Measurements from ENCODE around the gene DYNLRB1. TPM values are rescaled to one million over a fixed set of nuclear protein-coding genes. Genes with fewer than 3 reads are reported as not detected.

DYNLRB1 gene
- total and polyA plus RNA-seq, 2 of the 13 experiments (the other 11 are each of a cell fraction or from before 2014, with no cell fraction given) = 140 to 244 TPM

DNA sequence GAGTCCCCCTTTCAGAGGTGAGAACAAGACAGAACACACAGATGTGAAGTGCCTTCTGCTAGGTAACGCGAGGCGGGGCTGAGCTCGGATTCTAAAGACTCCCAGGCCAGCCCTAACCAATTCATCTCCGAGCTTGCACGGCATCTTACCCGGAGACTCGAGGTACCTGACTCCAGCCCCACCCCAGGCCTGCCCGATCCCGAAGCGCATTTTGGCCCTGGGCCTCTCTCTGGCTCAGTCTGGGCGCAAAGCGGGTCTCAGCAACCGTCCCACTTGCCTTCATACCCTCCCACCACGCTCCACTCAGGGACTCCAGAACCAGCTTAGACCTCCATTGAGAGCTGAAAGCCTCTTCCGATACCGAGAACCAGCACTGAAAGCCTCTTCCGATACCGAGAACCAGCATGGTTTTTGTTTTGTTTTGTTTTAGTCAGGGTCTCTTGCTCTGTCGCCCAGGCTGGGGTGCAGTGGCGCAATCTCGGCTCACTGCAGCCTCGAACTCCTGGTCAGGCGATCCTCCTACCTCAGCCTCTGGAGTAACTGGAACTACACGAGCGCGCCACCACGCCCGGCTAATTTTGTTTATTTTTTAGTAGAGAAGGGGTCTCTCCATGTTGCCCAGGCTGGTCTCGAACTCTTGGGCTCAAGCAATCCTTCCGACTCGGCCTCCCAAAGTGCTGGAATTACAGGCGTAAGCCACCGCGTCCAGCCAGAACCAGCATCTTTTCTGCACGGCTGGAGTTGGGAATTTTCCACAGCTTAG lies 557 bp upstream of the DYNLRB1 start (continued):
- TF ChIP-seq, protein P1, sequence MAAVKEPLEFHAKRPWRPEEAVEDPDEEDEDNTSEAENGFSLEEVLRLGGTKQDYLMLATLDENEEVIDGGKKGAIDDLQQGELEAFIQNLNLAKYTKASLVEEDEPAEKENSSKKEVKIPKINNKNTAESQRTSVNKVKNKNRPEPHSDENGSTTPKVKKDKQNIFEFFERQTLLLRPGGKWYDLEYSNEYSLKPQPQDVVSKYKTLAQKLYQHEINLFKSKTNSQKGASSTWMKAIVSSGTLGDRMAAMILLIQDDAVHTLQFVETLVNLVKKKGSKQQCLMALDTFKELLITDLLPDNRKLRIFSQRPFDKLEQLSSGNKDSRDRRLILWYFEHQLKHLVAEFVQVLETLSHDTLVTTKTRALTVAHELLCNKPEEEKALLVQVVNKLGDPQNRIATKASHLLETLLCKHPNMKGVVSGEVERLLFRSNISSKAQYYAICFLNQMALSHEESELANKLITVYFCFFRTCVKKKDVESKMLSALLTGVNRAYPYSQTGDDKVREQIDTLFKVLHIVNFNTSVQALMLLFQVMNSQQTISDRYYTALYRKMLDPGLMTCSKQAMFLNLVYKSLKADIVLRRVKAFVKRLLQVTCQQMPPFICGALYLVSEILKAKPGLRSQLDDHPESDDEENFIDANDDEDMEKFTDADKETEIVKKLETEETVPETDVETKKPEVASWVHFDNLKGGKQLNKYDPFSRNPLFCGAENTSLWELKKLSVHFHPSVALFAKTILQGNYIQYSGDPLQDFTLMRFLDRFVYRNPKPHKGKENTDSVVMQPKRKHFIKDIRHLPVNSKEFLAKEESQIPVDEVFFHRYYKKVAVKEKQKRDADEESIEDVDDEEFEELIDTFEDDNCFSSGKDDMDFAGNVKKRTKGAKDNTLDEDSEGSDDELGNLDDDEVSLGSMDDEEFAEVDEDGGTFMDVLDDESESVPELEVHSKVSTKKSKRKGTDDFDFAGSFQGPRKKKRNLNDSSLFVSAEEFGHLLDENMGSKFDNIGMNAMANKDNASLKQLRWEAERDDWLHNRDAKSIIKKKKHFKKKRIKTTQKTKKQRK (IDR thresholded peaks at IDR 0.05; ENCODE audit: low read length) = no peak
- TF ChIP-seq ZNF12 (CRISPR knock-in tag; IDR thresholded peaks at IDR 0.05) (no peak; the same call in 1 of the 2 replicates), ZNF496 (CRISPR knock-in tag; IDR thresholded peaks at IDR 0.05; ENCODE audit: insufficient replicate concordance) (no peak), NCOA2 (CRISPR knock-in tag; IDR thresholded peaks at IDR 0.05) (no peak), NCOR1 (IDR thresholded peaks at IDR 0.05; ENCODE audit: borderline replicate concordance, low read length) (no peak), SETDB1 (CRISPR knock-in tag; IDR thresholded peaks at IDR 0.05; ENCODE audit: borderline replicate concordance) (no peak), XBP1 (CRISPR knock-in tag; IDR thresholded peaks at IDR 0.05) (no peak), KDM1A (CRISPR knock-in tag; IDR thresholded peaks at IDR 0.05) (peak; percentile 9; the same call in 1 of the 2 replicates), ZNF850 (CRISPR knock-in tag; conservative IDR thresholded peaks at IDR 0.05) (peak; percentile 93), NFYC (CRISPR knock-in tag; IDR thresholded peaks at IDR 0.05) (no peak), MAFF (IDR thresholded peaks at IDR 0.05; ENCODE audit: low read depth, low read length) (no peak), HNRNPL (IDR thresholded peaks at IDR 0.05; ENCODE audit: low read depth, low read length) (no peak), MLLT10 (CRISPR knock-in tag; IDR thresholded peaks at IDR 0.05) (0 out of 2 replicates have a peak, but pooled peaks have one; percentile 63)
- TF ChIP-seq, protein P2, sequence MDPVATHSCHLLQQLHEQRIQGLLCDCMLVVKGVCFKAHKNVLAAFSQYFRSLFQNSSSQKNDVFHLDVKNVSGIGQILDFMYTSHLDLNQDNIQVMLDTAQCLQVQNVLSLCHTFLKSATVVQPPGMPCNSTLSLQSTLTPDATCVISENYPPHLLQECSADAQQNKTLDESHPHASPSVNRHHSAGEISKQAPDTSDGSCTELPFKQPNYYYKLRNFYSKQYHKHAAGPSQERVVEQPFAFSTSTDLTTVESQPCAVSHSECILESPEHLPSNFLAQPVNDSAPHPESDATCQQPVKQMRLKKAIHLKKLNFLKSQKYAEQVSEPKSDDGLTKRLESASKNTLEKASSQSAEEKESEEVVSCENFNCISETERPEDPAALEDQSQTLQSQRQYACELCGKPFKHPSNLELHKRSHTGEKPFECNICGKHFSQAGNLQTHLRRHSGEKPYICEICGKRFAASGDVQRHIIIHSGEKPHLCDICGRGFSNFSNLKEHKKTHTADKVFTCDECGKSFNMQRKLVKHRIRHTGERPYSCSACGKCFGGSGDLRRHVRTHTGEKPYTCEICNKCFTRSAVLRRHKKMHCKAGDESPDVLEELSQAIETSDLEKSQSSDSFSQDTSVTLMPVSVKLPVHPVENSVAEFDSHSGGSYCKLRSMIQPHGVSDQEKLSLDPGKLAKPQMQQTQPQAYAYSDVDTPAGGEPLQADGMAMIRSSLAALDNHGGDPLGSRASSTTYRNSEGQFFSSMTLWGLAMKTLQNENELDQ (CRISPR knock-in tag; IDR thresholded peaks at IDR 0.05; ENCODE audit: borderline replicate concordance) = no peak
- TF ChIP-seq, protein P3, sequence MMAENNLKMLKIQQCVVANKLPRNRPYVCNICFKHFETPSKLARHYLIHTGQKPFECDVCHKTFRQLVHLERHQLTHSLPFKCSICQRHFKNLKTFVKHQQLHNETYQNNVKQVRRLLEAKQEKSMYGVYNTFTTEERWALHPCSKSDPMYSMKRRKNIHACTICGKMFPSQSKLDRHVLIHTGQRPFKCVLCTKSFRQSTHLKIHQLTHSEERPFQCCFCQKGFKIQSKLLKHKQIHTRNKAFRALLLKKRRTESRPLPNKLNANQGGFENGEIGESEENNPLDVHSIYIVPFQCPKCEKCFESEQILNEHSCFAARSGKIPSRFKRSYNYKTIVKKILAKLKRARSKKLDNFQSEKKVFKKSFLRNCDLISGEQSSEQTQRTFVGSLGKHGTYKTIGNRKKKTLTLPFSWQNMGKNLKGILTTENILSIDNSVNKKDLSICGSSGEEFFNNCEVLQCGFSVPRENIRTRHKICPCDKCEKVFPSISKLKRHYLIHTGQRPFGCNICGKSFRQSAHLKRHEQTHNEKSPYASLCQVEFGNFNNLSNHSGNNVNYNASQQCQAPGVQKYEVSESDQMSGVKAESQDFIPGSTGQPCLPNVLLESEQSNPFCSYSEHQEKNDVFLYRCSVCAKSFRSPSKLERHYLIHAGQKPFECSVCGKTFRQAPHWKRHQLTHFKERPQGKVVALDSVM (CRISPR knock-in tag; IDR thresholded peaks at IDR 0.05) = peak; percentile 98
- TF ChIP-seq, protein P4, sequence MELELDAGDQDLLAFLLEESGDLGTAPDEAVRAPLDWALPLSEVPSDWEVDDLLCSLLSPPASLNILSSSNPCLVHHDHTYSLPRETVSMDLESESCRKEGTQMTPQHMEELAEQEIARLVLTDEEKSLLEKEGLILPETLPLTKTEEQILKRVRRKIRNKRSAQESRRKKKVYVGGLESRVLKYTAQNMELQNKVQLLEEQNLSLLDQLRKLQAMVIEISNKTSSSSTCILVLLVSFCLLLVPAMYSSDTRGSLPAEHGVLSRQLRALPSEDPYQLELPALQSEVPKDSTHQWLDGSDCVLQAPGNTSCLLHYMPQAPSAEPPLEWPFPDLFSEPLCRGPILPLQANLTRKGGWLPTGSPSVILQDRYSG (CRISPR knock-in tag; IDR thresholded peaks at IDR 0.05) = no peak; the same call in 1 of the 2 replicates
- TF ChIP-seq, protein P5, sequence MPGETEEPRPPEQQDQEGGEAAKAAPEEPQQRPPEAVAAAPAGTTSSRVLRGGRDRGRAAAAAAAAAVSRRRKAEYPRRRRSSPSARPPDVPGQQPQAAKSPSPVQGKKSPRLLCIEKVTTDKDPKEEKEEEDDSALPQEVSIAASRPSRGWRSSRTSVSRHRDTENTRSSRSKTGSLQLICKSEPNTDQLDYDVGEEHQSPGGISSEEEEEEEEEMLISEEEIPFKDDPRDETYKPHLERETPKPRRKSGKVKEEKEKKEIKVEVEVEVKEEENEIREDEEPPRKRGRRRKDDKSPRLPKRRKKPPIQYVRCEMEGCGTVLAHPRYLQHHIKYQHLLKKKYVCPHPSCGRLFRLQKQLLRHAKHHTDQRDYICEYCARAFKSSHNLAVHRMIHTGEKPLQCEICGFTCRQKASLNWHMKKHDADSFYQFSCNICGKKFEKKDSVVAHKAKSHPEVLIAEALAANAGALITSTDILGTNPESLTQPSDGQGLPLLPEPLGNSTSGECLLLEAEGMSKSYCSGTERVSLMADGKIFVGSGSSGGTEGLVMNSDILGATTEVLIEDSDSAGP (CRISPR knock-in tag; IDR thresholded peaks at IDR 0.05; ENCODE audit: borderline replicate concordance) = peak; percentile 26; the same call in 1 of the 2 replicates

All from HepG2 (cell line).